ENCODE data around the gene SLC4A11. TPM values are rescaled to one million over a fixed set of nuclear protein-coding genes. Genes with fewer than 3 reads are reported as not detected.

Gene SLC4A11
- polyA plus RNA-seq, 1 donor (not counting 4 experiments of a cell fraction or from before 2014, with no cell fraction given), result 4.7 TPM

DNA sequence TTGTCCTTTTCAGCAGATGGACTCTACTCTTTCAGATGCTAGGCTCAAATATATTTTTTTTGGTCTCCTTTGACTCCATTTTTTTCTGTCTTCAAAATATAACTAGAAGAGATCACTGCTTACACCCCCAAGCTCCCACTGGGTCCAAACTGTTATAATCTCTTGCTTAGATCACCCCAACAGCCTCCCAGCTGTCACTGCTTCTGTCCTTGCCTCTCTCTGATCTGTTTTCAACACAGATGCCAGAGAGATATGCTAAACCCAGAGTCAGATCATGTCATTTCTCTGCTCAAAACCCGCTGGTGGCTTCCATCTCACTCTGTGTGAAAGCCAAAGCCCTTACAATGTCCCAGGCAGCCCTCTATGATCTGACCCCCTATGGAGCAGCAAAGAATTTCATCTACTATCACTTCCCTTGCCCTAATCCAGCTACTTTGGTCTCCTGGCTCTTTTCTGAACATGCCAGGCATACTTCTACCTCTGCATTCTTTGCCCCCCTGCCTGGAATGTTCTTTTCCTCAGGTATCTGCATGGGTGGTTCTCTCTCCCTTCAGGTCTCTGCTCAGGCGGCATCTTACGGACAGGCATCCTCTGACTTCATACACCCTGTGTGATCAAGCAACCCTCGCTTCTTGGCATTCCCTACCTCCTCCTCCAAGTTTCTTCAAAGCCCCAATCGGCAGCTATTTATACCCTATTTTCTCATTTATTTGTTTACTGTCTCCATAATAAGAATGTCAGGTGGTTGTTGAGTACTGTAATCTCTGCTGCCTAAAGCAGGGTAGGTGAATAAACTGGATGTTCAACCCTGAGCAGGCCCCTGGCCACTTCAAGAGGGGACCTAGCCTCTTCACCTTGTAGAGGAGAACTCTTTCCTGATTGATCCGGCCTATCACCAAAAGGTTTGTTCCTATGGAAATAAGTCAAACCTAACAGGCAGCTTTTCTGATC, 43.6 kb upstream of the SLC4A11 start:
- Histone ChIP-seq H3K9me3 (ENCODE audit: control insufficient read depth, low read depth, low read length) (no peaks in the 10 kb centered on the region), H4K20me1 (ENCODE audit: control insufficient read depth, extremely low read depth, insufficient read depth, low read length) (no peaks in the 10 kb centered on the region), H3K36me3 (ENCODE audit: control insufficient read depth in 2 of 2, extremely low read depth in 1 of 2, insufficient read depth in 2 of 2, low read length in 2 of 2) (peaks cover 33 to 38% of the 10 kb centered on the region in 2 experiments), H3K79me2 (ENCODE audit: control insufficient read depth, insufficient read depth, low read length) (no peaks in the 10 kb centered on the region), H3K9me1 (ENCODE audit: control insufficient read depth, extremely low read depth, insufficient read depth, low read length) (no peaks in the 10 kb centered on the region), H2AFZ (ENCODE audit: control insufficient read depth, low read length) (no peak overlapping the region), H3K4me3 (ENCODE audit: control insufficient read depth in 2 of 3, extremely low read depth in 1 of 3, insufficient read depth in 2 of 3, low read depth in 1 of 3, low read length in 3 of 3) (no peak overlapping the region), H3K27me3 (ENCODE audit: control insufficient read depth, extremely low read depth, insufficient read depth, low read length) (no peaks in the 10 kb centered on the region), H3K9ac (ENCODE audit: control insufficient read depth, extremely low read depth, insufficient read depth, low read length) (no peak overlapping the region), H3K4me1 (ENCODE audit: control insufficient read depth, extremely low read depth, insufficient read depth, low read length) (no peaks in the 10 kb centered on the region), H3K27ac (ENCODE audit: control insufficient read depth, insufficient read depth, low read length) (no peak overlapping the region), H3K4me2 (ENCODE audit: control insufficient read depth, extremely low read depth, insufficient read depth, low read depth, low read length) (no peak overlapping the region)
- TF ChIP-seq CTCF (optimal IDR thresholded peaks at IDR 0.05 in 1 of 3, IDR thresholded peaks at IDR 0.05 in 1 of 3, conservative IDR thresholded peaks at IDR 0.05 in 1 of 3; ENCODE audit: extremely low read depth in 1 of 3, insufficient read depth in 2 of 3, low read length in 3 of 3) (no peak), EZH2 (IDR thresholded peaks at IDR 0.05; ENCODE audit: low read length) (no peak)
- DNase-seq (ENCODE audit: low read depth, low spot score) (no peak), FAIRE-seq (no peak)
- dilution Hi-C loops (cut with MboI; ENCODE audit: extremely low pct_ligation_motif_present, low sequenced_read_pairs), result no loop called here

- Histone ChIP-seq H3K9me1 (ENCODE audit: control insufficient read depth, extremely low read depth, insufficient read depth, low read length) (no peaks in the 10 kb centered on the region), H2AFZ (ENCODE audit: control insufficient read depth, low read length) (no peak overlapping the region), H4K20me1 (ENCODE audit: control insufficient read depth, extremely low read depth, insufficient read depth, low read length) (no peaks in the 10 kb centered on the region), H3K36me3 (ENCODE audit: control insufficient read depth in 2 of 2, extremely low read depth in 1 of 2, insufficient read depth in 2 of 2, low read length in 2 of 2) (peaks cover 33 to 38% of the 10 kb centered on the region in 2 experiments), H3K4me2 (ENCODE audit: control insufficient read depth, extremely low read depth, insufficient read depth, low read depth, low read length) (no peak overlapping the region), H3K27me3 (ENCODE audit: control insufficient read depth, extremely low read depth, insufficient read depth, low read length) (no peaks in the 10 kb centered on the region), H3K79me2 (ENCODE audit: control insufficient read depth, insufficient read depth, low read length) (no peaks in the 10 kb centered on the region), H3K27ac (ENCODE audit: control insufficient read depth, insufficient read depth, low read length) (no peak overlapping the region), H3K9ac (ENCODE audit: control insufficient read depth, extremely low read depth, insufficient read depth, low read length) (no peak overlapping the region), H3K4me1 (ENCODE audit: control insufficient read depth, extremely low read depth, insufficient read depth, low read length) (no peaks in the 10 kb centered on the region), H3K4me3 (ENCODE audit: control insufficient read depth in 2 of 3, extremely low read depth in 1 of 3, insufficient read depth in 2 of 3, low read depth in 1 of 3, low read length in 3 of 3) (no peak overlapping the region), H3K9me3 (ENCODE audit: control insufficient read depth, low read depth, low read length) (no peaks in the 10 kb centered on the region)
- TF ChIP-seq CTCF (optimal IDR thresholded peaks at IDR 0.05 in 1 of 3, IDR thresholded peaks at IDR 0.05 in 1 of 3, conservative IDR thresholded peaks at IDR 0.05 in 1 of 3; ENCODE audit: extremely low read depth in 1 of 3, insufficient read depth in 2 of 3, low read length in 3 of 3), result no peak
- no peak for TF ChIP-seq EZH2 (IDR thresholded peaks at IDR 0.05; ENCODE audit: low read length)
- no peak for FAIRE-seq
- no peak for DNase-seq (ENCODE audit: low read depth, low spot score)
- dilution Hi-C loops (cut with MboI; ENCODE audit: extremely low pct_ligation_motif_present, low sequenced_read_pairs), result no loop called here
These were observed 42.4 kb upstream of the SLC4A11 start for GRCh38 chr20:3281437-3281836.

Measured in keratinocyte (primary cell).